Measurements from ENCODE around the gene DENND5B. TPM values are rescaled to one million over a fixed set of nuclear protein-coding genes. Genes with fewer than 3 reads are reported as not detected.

The DENND5B gene
- total RNA-seq, 1 donor from 2014 or later = 13.7 TPM

Other genes starting within 250 kb of the DENND5B start
- 6.4 TPM for gene ETFBKMT, start 68.6 kb upstream of the DENND5B start, total RNA-seq
- 8.9 TPM for gene AMN1, start 137.9 kb upstream of the DENND5B start, total RNA-seq

All from mucosa of gallbladder (tissue), 1 donor.